ENCODE measurements around the gene MYO15B. TPM values are rescaled to one million over a fixed set of nuclear protein-coding genes. Genes with fewer than 3 reads are reported as not detected.

MYO15B gene
- total RNA-seq, 1 experiment from 2014 or later = 30.3 TPM

DNA sequence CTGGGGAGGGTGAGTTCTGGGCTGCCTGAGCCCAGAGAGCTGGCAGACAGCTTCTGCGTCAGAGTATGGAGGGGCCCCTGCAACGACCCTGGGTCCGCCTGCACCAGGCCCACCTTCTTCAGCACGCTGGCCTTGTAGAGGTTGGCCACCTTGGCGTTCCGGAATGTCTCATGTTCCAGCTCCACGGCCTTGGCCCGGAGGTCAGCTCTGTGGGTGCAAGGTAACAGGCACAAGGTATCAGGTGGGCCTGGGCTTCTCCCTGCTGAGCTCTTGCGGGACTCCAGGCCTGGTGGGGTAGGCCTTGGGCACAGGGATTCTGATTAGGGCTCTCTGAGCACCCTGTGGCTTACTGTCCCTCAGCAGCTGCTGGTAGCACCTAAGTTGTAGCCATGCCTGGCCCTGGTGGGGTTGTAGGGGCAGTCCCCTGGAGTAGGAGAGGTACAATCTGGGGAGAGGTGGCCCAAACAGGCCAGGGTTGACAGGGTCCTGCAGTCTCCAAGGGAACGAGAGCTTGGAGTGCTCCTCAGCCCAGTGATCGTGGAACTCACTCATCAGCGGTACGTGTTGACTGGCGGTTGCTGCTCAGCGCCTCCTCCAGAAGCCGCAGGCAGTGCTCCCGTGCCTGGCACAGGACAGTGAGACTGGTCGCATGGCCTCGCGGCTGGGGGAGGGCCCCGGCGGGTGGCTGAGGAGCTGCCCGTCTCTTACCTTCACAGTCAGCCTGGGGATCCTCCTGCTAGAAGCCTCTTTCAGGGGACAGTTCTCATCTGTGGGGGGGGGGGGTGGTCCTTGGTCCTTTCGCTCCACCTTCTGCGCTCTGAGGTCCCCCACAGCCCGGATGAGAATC lies 42.7 kb downstream of the MYO15B start (continued):
- TF ChIP-seq EZH2 (IDR thresholded peaks at IDR 0.05) (no peak), FOSL1 (IDR thresholded peaks at IDR 0.05; ENCODE audit: low read depth) (no peak), ZFX (IDR thresholded peaks at IDR 0.05) (no peak), RAD21 (IDR thresholded peaks at IDR 0.05; ENCODE audit: low read depth) (no peak), ZNF274 (IDR thresholded peaks at IDR 0.05; ENCODE audit: low read depth, low read length) (no peak), POLR2A (IDR thresholded peaks at IDR 0.05; ENCODE audit: borderline replicate concordance, extremely low read depth, insufficient read depth, insufficient read length) (no peak), CBX3 (IDR thresholded peaks at IDR 0.05; ENCODE audit: low read depth) (no peak), SRF (IDR thresholded peaks at IDR 0.05; ENCODE audit: low read depth) (no peak)

GRCh38 chr17:75631353-75631752 lies 43.8 kb downstream of the MYO15B start:
- no TSS peak for BruUV-seq (replicated peaks)
- Histone ChIP-seq H3K4me3 (replicated peaks in 1 of 2; ENCODE audit: low read depth in 1 of 2, low read length in 2 of 2) (no peak overlapping the region), H3K4me2 (ENCODE audit: low read length) (no peak overlapping the region), H3K9me2 (ENCODE audit: insufficient read depth) (no peaks in the 10 kb centered on the region), H3K36me3 (ENCODE audit: control insufficient read depth in 1 of 2, insufficient read depth in 2 of 2, low read length in 2 of 2) (no peaks in the 10 kb centered on the region), H3K27ac (ENCODE audit: low read depth, low read length) (no peak overlapping the region), H3K79me2 (ENCODE audit: insufficient read depth, low read length) (no peaks in the 10 kb centered on the region), H2AFZ (ENCODE audit: low read depth, low read length, poor library complexity, severe bottlenecking) (no peak overlapping the region), H3K9ac (ENCODE audit: low read length) (no peak overlapping the region), H3K4me1 (ENCODE audit: control insufficient read depth in 1 of 2, insufficient read depth in 2 of 2, low read length in 2 of 2) (peaks cover 15 to 22% of the 10 kb centered on the region in 2 experiments), H4K20me1 (ENCODE audit: insufficient read depth) (no peaks in the 10 kb centered on the region), H3K27me3 (ENCODE audit: insufficient read depth, low read length) (no peaks in the 10 kb centered on the region), H3K9me3 (ENCODE audit: control insufficient read depth in 1 of 2, insufficient read depth in 1 of 2, low read depth in 1 of 2, low read length in 2 of 2) (no peaks in the 10 kb centered on the region)
- no peak for ATAC-seq
- no peak for DNase-seq (ENCODE audit: low read depth, low spot score)
- POLR2A ChIA-PET = interaction anchor here (1.5 kb wide), 1 partner anchor 149 kb away, joined by 4 read pairs; a partner anchor contains a TSS
- intact Hi-C loops (cut with micrococcal nuclease) = loop anchor here (5.0 kb wide), 1 partner anchor 114 kb away; the partner anchor contains the start of genes CASKIN2 and TSEN54
- RAD21 ChIA-PET (ENCODE audit: low non-redundant PET in 1 of 2, low total read pairs in 2 of 2, uncharacterized antibody in 2 of 2, unreplicated experiment in 2 of 2) = no interaction called here
- TF ChIP-seq POLR2AphosphoS5 (IDR thresholded peaks at IDR 0.05; ENCODE audit: low read depth, low read length) (no peak), ZNF274 (IDR thresholded peaks at IDR 0.05; ENCODE audit: low read depth, low read length) (no peak), SP1 (IDR thresholded peaks at IDR 0.05; ENCODE audit: low read depth) (no peak), SIN3A (IDR thresholded peaks at IDR 0.05; ENCODE audit: low read depth) (no peak), EZH2phosphoT487 (IDR thresholded peaks at IDR 0.05; ENCODE audit: borderline replicate concordance) (no peak), TCF7L2 (IDR thresholded peaks at IDR 0.05; ENCODE audit: borderline replicate concordance, extremely low read depth, insufficient read depth, insufficient read length) (no peak), MAX (IDR thresholded peaks at IDR 0.05) (no peak), ELF1 (IDR thresholded peaks at IDR 0.05; ENCODE audit: borderline replicate concordance, low read depth) (no peak), ZFX (IDR thresholded peaks at IDR 0.05) (no peak), POLR2A (IDR thresholded peaks at IDR 0.05; ENCODE audit: borderline replicate concordance, extremely low read depth, insufficient read depth, insufficient read length) (no peak), RAD21 (IDR thresholded peaks at IDR 0.05; ENCODE audit: low read depth) (no peak)
- TF ChIP-seq, protein P1, sequence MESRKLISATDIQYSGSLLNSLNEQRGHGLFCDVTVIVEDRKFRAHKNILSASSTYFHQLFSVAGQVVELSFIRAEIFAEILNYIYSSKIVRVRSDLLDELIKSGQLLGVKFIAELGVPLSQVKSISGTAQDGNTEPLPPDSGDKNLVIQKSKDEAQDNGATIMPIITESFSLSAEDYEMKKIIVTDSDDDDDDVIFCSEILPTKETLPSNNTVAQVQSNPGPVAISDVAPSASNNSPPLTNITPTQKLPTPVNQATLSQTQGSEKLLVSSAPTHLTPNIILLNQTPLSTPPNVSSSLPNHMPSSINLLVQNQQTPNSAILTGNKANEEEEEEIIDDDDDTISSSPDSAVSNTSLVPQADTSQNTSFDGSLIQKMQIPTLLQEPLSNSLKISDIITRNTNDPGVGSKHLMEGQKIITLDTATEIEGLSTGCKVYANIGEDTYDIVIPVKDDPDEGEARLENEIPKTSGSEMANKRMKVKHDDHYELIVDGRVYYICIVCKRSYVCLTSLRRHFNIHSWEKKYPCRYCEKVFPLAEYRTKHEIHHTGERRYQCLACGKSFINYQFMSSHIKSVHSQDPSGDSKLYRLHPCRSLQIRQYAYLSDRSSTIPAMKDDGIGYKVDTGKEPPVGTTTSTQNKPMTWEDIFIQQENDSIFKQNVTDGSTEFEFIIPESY (IDR thresholded peaks at IDR 0.05; ENCODE audit: extremely low read depth, insufficient replicate concordance, low read length) = no peak
- CTCF ChIA-PET = no interaction called here

Data from HCT116 (cell line).